Sigmoid colon (tissue), 4 donors: ENCODE measurements around the gene DHX35.

ENCODE experiments used
- EP300 ChIP-seq, 4 donors: sonication (generic); formaldehyde crosslinking; IDR thresholded peaks; one replicate each; pipeline ENCODE4 v1.6.1; 2017; ENCODE audit warnings: antibody characterized with exemption in 4 of 4
- POLR2A ChIP-seq, 2 donors: fragments of 450-650 bp; IDR thresholded peaks; one replicate each; pipeline ENCODE4 v1.6.1; 2016; ENCODE audit warnings: antibody characterized with exemption in 2 of 2, mild to moderate bottlenecking in 2 of 2, moderate library complexity in 2 of 2
- POLR2AphosphoS5 ChIP-seq, 4 donors: sonication (generic); formaldehyde crosslinking; IDR thresholded peaks; one replicate each; pipeline ENCODE4 v1.6.1; 2017; ENCODE audit warnings: antibody characterized with exemption in 4 of 4
- TF ChIP-seq, protein P1 (sequence below), 4 experiments: fragments of 450-650 bp in 3 of 4; fragments of 200-600 bp in 1 of 4; IDR thresholded peaks; one replicate each; pipeline ENCODE4 v1.5.1; 2016 to 2019; ENCODE audit warnings: antibody characterized with exemption in 4 of 4, mild to moderate bottlenecking in 3 of 4, moderate library complexity in 2 of 4

DNA sequence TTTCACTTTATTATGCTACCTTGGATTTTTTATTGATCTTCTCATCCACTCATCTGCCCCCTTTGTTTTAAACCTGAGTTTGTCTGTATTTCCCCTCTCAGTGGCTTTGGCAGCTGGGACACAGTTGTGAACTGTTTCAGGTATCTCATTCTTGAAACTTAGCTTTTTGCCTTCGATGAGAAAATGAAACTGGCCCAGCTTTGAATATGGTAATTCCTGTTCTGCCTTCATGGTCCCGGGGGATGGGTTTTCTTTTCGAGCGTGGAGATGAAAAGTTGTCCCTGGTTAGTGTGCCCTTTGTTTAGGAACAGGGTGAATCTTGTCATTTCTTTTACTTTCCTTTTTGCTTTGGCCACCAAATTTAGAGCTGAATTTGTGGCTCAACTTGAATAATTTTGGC lies 25.6 kb downstream of the DHX35 start:
- TF ChIP-seq, protein P1, sequence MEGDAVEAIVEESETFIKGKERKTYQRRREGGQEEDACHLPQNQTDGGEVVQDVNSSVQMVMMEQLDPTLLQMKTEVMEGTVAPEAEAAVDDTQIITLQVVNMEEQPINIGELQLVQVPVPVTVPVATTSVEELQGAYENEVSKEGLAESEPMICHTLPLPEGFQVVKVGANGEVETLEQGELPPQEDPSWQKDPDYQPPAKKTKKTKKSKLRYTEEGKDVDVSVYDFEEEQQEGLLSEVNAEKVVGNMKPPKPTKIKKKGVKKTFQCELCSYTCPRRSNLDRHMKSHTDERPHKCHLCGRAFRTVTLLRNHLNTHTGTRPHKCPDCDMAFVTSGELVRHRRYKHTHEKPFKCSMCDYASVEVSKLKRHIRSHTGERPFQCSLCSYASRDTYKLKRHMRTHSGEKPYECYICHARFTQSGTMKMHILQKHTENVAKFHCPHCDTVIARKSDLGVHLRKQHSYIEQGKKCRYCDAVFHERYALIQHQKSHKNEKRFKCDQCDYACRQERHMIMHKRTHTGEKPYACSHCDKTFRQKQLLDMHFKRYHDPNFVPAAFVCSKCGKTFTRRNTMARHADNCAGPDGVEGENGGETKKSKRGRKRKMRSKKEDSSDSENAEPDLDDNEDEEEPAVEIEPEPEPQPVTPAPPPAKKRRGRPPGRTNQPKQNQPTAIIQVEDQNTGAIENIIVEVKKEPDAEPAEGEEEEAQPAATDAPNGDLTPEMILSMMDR (IDR thresholded peaks at IDR 0.05): no peak
- no peak for TF ChIP-seq POLR2A (IDR thresholded peaks at IDR 0.05)
- no peak for TF ChIP-seq POLR2AphosphoS5 (IDR thresholded peaks at IDR 0.05)
- no peak for TF ChIP-seq EP300 (IDR thresholded peaks at IDR 0.05)
